Measurements from ENCODE around the gene DUSP15.
"Not testable (repeated sequence)": the region's sequence is repeated elsewhere in the genome, so short reads cannot be mapped to it uniquely, and the experiment has no call there.

The DUSP15 gene

DNA sequence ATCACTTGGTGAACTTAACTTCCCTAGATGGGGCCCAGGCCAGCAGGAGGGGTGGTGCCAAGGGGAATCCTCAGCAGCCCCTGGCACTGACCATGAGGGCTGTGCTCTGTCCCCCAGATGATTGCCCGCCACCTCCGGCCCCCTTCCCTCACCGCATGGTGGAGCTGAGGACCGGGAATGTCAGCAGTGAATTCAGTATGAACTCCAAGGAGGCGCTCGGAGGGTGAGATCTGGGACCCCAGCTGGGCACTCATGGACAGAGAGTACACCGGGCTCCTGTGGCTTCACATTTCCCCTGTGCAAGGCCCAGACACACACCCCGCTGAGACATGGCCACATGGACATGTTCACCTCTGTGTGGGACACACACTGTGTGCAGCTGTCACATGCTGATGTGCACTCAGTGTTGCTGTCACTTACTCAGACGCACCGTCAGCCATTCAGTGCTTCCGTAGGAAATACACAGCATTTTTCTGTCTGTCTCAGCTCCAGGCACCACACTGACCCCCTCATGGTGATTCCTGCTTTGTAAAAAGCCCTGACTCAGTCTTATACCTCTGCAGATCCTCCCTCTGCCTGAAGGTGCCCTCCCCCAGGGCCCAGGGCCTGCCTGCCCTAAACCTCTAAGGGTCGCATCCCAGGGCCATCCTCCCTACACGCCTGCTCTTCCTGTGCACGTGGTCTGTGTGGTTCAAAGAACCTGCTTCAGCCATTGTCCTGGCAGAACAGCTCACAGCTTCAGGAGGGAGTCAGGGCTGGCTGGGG lies 46.8 kb downstream of the DUSP15 start:
- no peak for DNase-seq (ENCODE audit: low read depth in 4 of 4, low spot score in 1 of 4)

DNA sequence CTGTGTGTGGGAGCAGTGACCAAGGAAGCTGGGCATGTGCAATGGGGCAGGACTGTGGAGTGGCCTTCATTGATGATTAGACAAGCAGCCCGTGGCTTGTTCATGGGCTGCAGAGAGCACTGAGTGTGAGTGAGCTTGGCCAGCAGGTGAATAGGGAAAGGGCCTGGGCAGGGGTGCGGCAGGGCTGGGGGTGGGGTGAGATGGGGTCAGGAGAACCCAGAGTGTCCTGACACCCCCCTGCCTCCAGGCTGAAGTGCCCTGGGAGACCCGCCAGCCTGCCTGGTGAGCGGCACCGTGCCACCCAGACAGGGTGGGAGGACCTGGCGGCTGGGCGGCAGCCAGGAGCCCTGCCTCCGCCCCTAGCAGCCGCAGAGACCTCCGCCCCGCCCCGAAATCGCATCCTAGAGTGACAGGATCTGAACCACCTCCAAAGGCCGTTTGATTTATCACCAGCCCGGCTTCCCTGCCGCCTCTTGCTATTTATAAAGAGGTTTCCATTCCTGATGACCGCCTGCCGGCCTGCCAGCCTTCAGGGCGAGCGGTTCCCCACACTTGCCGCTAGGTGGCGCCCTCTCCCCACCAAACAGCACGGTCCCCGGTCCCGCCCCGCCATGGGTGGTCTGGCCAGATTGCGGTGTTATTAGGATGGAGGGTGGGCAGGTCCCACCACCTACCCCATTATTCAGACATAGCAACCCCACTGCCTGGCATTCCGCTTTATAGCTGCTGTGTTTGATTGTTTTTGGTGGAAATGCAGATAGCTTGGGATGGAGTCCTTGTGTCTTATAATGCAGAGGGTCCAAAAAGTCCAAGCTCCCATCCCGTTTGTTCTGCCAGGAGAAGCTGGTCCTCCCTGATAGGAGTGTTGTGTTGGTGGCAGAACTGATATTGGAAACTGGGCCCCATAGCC lies 47.7 kb downstream of the DUSP15 start:
- peak; percentile 58 to 79 (median 62) for DNase-seq (ENCODE audit: low read depth in 4 of 4, low spot score in 1 of 4)

- DNase-seq (ENCODE audit: low read depth in 4 of 4, low spot score in 1 of 4): no peak
Observed at GRCh38 chr20:31821427-31821826, 48.9 kb downstream of the DUSP15 start.

GRCh38 chr20:31820228-31820627 lies 50.1 kb downstream of the DUSP15 start:
- DNase-seq (ENCODE audit: low read depth in 4 of 4, low spot score in 1 of 4): no peak

DNA sequence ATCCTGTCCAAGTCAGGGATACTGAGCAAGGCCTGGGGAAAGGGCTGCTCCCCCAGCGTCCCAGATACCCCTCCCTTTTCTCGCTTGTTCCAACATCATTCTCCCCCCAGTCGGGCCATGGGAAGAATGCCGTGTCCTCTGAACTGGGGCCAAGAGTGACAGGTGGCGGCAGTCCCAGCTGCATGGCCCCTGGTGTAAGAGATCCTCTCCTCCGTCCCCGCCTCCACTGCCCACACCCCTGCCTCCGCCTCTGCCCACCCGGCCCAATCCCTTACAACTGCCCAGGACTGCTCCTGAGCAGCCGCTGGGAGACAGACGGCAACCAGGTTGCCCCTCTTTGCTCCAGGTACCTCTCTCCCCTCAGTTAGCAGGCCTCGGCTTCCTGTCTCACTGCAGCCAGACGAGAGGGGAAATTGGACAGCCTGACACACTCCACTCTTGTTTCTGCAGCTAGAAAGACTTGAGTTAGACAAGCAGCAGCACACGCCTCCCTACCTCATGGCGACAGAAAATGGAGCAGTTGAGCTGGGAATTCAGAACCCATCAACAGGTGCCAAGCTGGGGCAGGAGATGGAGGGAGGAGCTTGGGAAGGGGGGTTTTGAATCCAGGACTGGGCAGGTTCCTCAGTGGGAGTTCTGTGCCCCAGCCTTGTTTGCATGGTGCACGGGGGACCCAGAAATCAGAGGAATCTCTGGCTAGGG lies 51.1 kb downstream of the DUSP15 start, which contains the start of gene MYLK2:
Gene MYLK2 (plus strand): TSS at position 274 of the 702 bp plus-strand sequence. CDS start 225 bp downstream, at position 499.
- no peak for DNase-seq (ENCODE audit: low read depth in 4 of 4, low spot score in 1 of 4)

DNA sequence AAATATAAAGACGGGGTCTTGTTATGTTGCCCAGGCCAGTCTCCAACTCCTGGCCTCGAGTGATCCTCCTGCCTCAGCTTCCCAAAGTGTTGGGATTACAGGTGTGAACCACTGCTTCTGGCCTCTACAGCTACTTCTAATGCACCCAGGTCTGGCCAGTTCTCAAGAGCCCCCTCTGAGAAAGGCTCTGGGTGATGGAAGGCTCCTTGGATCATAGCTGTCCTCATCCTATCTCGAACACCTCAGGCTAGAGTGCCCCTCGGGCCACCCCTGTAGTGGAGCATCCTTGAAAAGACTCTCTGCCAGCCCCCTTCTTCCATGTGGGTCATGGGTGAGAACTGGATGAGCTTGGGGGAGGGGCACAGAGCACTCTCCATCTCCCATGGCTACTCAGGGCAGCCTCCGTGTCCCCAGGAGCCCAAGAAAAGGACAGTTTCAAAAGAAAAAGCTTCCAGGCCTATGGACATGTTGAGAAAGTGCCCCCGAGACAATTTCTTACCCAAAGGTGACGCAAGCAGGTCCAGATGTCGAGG lies 51.9 kb downstream of the DUSP15 start:
- no peak for DNase-seq (ENCODE audit: low read depth in 4 of 4, low spot score in 1 of 4)

GRCh38 chr20:31817461-31817860 lies 52.9 kb downstream of the DUSP15 start:
- no peak for DNase-seq (ENCODE audit: low read depth in 4 of 4, low spot score in 1 of 4)

DNA sequence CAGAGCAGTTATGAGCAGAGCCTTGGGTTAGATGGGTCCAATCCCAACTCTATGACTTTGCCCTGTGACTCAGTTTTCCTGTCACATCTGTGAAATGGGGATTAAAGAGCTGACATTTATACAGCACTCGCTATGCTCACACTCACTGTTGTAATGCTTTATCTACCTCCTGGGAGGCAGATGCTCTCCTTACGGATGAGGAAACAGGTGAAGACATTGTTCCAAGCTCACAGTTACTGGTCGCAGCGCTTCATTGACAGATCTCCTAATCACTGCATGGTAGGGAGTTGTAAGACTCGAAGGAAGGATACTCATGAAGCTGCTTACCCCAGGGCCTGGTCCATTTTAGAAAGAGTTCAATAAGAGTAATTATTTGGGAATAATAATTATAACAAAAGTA lies 54.1 kb downstream of the DUSP15 start:
- DNase-seq (ENCODE audit: low read depth in 4 of 4, low spot score in 1 of 4): no peak

DNA sequence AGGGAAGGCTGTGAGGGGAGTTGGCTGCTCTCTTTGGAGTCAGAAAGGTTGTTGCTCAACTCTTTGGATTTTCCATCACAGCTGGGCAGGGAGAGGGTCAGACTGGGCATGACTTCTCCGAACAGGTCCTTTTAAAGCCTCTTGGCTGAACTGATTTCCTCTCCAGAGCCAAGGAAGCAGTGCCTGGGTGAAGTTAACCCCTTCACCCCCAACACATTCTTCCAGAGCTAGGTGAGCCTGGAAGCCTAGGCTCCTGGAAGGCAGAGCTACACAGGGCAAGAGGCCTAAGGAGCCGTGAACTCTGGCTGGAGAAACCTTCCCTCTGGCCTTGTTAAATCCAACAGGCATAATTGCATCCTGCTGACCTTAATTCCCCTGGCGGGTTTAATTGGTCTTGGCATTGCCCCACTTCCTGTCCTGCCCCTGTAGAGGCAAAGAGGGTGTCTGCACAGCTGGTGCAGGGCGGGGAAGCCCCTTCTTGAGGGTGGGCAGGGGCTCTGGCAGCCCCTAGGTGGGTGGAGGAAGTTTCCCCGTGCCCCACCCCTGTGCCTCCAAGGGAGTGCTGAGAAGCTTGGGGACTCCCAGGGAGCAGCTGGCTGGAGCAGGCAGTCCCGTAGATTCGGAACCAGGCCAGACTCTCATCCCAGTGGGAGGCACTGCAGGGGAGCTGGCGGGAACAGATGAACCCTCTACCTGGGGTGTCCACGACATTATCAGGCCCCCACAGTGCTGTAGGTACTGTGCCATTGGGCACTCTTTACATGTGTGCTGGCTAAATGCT lies 54.7 kb downstream of the DUSP15 start:
- DNase-seq (ENCODE audit: low read depth in 4 of 4, low spot score in 1 of 4): no peak

DNA sequence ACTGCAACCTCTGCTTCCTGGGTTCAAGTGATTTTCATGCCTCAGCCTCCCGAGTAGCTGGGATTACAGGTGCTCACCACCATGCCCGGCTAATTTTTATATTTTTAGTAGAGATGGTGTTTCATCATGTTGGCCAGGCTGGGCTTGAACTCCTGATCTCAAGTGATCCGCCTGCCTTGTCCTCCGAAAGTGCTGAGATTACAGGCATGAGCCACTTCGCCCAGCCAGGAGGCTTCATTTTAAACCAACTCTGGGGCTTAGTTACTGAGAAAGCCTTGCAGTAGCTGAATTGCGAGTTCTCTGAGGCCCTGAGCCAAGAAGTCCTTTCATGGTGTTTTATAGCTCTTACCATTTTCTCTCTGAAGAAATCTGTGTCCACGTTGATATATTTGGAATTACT lies 56.2 kb downstream of the DUSP15 start:
- not testable (repeated sequence) for DNase-seq (ENCODE audit: low read depth in 4 of 4, low spot score in 1 of 4)

- no peak for DNase-seq (ENCODE audit: low read depth in 4 of 4, low spot score in 1 of 4)
Observed at GRCh38 chr20:31813611-31814010, 56.7 kb downstream of the DUSP15 start.

GRCh38 chr20:31811796-31812728 lies 58.3 kb downstream of the DUSP15 start:
- DNase-seq (ENCODE audit: low read depth in 4 of 4, low spot score in 1 of 4): no peak

DNA sequence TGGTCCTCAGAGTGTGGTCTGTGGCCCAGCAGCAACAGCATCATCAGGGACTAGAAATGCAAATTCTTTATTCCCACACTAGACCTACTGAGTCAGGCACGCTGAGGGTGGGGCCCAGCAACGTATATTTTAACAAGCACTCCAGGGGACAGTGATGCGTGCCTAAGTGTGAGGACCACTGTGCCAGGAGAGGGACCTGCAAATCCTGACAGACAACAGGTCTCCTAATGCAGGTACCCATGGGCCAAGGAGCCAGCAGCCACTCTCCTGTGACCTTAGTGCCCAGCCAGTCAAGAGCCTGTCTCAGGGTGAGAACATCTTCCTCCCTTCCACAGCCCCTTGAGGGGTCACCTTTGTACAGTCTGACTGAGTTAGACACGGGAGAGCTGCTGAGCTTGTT lies 59.1 kb downstream of the DUSP15 start:
- DNase-seq (ENCODE audit: low read depth in 4 of 4, low spot score in 1 of 4): no peak

Measured in stimulated activated CD4-positive, alpha-beta T cell treated with anti-CD3 and anti-CD28 coated beads, Interleukin-1b, Interleukin-23, amount 100 ng/mL, for 24 hours (primary cell).